Stomach (tissue), 9 donors: ENCODE measurements around the gene PCDHB3. TPM values are rescaled to one million over a fixed set of nuclear protein-coding genes. Genes with fewer than 3 reads are reported as not detected.
"Not testable (repeated sequence)": the region's sequence is repeated elsewhere in the genome, so short reads cannot be mapped to it uniquely, and the experiment has no call there.

Source experiments
- DNase-seq, 2 donors: peaks; one replicate each; pipeline versions ENCODE4 v3.0.0 to v3.0.0-alpha.2; 2013 to 2019
- H3K27ac ChIP-seq, 5 donors: fragments of 200-600 bp in 4 of 5; sonication (generic) in 4 of 5; one replicate each; pipeline ENCODE4 v1.5.1; 2013 to 2019; ENCODE audit warnings: mild to moderate bottlenecking in 1 of 5, moderate library complexity in 1 of 5
- H3K27me3 ChIP-seq, 3 donors: fragments of 200-600 bp; sonication (generic); one replicate each; pipeline ENCODE4 v1.5.1; 2017 to 2019; ENCODE audit warnings: mixed run types in 1 of 3
- H3K36me3 ChIP-seq, 4 donors: fragments of 200-600 bp; sonication (generic); 1 replicate in 3 of 4; 2 replicates in 1 of 4; pipeline ENCODE4 v1.5.1; 2016 to 2019
- H3K4me1 ChIP-seq, 4 donors: fragments of 200-600 bp; sonication (generic); one replicate each; pipeline ENCODE4 v1.5.1; 2016 to 2019
- H3K4me3 ChIP-seq, 4 donors: fragments of 200-600 bp; sonication (generic) in 3 of 4; one replicate each; pipeline ENCODE4 v1.5.1; 2016 to 2019; ENCODE audit warnings: mild to moderate bottlenecking in 1 of 4
- H3K9me3 ChIP-seq, 4 donors: fragments of 200-600 bp; sonication (generic); one replicate each; pipeline ENCODE4 v1.5.1; 2016 to 2019
- CTCF ChIP-seq, 7 experiments: fragments of 450-650 bp in 4 of 7; fragments of 200-600 bp in 3 of 7; sonication (generic) in 3 of 7; IDR thresholded peaks; one replicate each; pipeline ENCODE4 v1.5.1; 2016 to 2019; ENCODE audit warnings: antibody characterized with exemption in 7 of 7, control low read depth in 2 of 7, mild to moderate bottlenecking in 1 of 7
- EP300 ChIP-seq: sonication (generic); formaldehyde crosslinking; IDR thresholded peaks from one replicate; pipeline ENCODE4 v1.6.1; 2017; ENCODE audit warnings: antibody characterized with exemption
- POLR2A ChIP-seq, 4 donors: fragments of 450-650 bp; IDR thresholded peaks; one replicate each; pipeline ENCODE4 v1.6.1; 2016; ENCODE audit warnings: antibody characterized with exemption in 4 of 4, control low read depth in 2 of 4, mild to moderate bottlenecking in 1 of 4, moderate library complexity in 1 of 4
- POLR2AphosphoS5 ChIP-seq, 3 donors: sonication (generic); formaldehyde crosslinking; IDR thresholded peaks; one replicate each; pipeline ENCODE4 v1.6.1; 2016; ENCODE audit warnings: antibody characterized with exemption in 3 of 3
- WGBS, 5 donors: extraction: QIAGEN DNeasy Blood & Tissue Kit in 3 of 5; methylation state at CpG; one replicate each; pipeline versions ENCODE4 v1.1.5 to v1.1.7; 2013 to 2018; 5-methylcytosine and 5-hydroxymethylcytosine counted together
- intact Hi-C: fragments of 100-400 bp; cut with DNase I; formaldehyde crosslinking; loops from one replicate; pipeline ENCODE4 v1.15.1; 2023; ENCODE audit warnings: low total_unique reads
- polyA plus RNA-seq, 3 donors: library from polyadenylated mRNA; stranded (reverse); fragments of 200-250 nt; gene quantifications; one replicate each; pipeline ENCODE4 v1.2.3, GENCODE V29; 2013
- total RNA-seq, 5 donors: library from RNA; depleted of rRNA; stranded (reverse); fragments of >200 nt; gene quantifications; one replicate each; pipeline versions ENCODE4 v1.1.0 to v1.2.3, GENCODE V29; 2014 to 2016
- donor health status: healthy with polysubstance abuse.
- donor health status: Bipolar disorder and iron deficiency.
- donor health status: healthy.

Gene PCDHB3
- total and polyA plus RNA-seq, 8 donors, result 0.15 to 3.7 (median 0.38) TPM; not detected in 4

GRCh38 chr5:141119250-141119649 lies 19.0 kb downstream of the PCDHB3 start:
- H3K36me3 ChIP-seq, result no peaks in the 10 kb centered on the region
- peaks cover 0 to 21% (median 0%) of the 10 kb centered on the region in 3 donors for H3K27me3 ChIP-seq
- no peak for DNase-seq
- intact Hi-C loops, result no loop called here
- 25 to 40% (median 33%) methylated on average over 2 of the region's 2 CpGs for WGBS, 5 donors
- H3K4me3 ChIP-seq, result no peak overlapping the region
- H3K27ac ChIP-seq, result no peak overlapping the region
- TF ChIP-seq EP300, result no peak
- H3K9me3 ChIP-seq, result peaks cover 4 to 77% (median 39%) of the 10 kb centered on the region in 4 donors
- no peaks in the 10 kb centered on the region for H3K4me1 ChIP-seq

- Histone ChIP-seq H3K27me3 (peaks cover 0 to 21% (median 0%) of the 10 kb centered on the region in 3 donors), H3K9me3 (peaks cover 4 to 68% (median 31%) of the 10 kb centered on the region in 4 donors), H3K27ac (no peak within 1 kb of the TSS), H3K4me1 (no peaks in the 10 kb centered on the region), H3K36me3 (no peaks in the 10 kb centered on the region), H3K4me3 (peak within 1 kb of the TSS in 3 of 4 donors; percentile 2 to 12 (median 11))
- intact Hi-C loops, result no loop called here
- TF ChIP-seq EP300 (no peak), CTCF (IDR thresholded peaks at IDR 0.05) (no peak), POLR2AphosphoS5 (IDR thresholded peaks at IDR 0.05) (no peak), POLR2A (IDR thresholded peaks at IDR 0.05) (no peak)
- peak in 1 of 2 donors; percentile 41 for DNase-seq
- WGBS, 5 donors, result 18 to 27% (median 21%) methylated on average over 16 of the region's 16 CpGs
Measured at GRCh38 chr5:141121563-141121962, 21.3 kb downstream of the PCDHB3 start, which contains the start of gene PCDHB4. Gene PCDHB4, plus strand, starts transcription at chr5:141121818. Its CDS starts 181 bp downstream, at chr5:141121999.

GRCh38 chr5:141121985-141122384 lies 21.7 kb downstream of the PCDHB3 start:
- H3K27ac ChIP-seq, result no peak overlapping the region
- H3K4me3 ChIP-seq, result peak overlapping the region in 3 of 4 donors; percentile 2 to 12 (median 11)
- WGBS, 5 donors, result 38 to 54% (median 39%) methylated on average over 12 of the region's 12 CpGs
- H3K9me3 ChIP-seq, result peaks cover 4 to 68% (median 29%) of the 10 kb centered on the region in 4 donors
- no peaks in the 10 kb centered on the region for H3K4me1 ChIP-seq
- no peaks in the 10 kb centered on the region for H3K36me3 ChIP-seq
- DNase-seq, result no peak
- peaks cover 0 to 21% (median 0%) of the 10 kb centered on the region in 3 donors for H3K27me3 ChIP-seq
- no peak for TF ChIP-seq POLR2AphosphoS5 (IDR thresholded peaks at IDR 0.05)
- TF ChIP-seq POLR2A (IDR thresholded peaks at IDR 0.05), result no peak
- TF ChIP-seq CTCF (IDR thresholded peaks at IDR 0.05), result no peak
- no peak for TF ChIP-seq EP300
- intact Hi-C loops, result no loop called here

- H3K36me3 ChIP-seq, intact Hi-C loops, DNase-seq, H3K4me1 ChIP-seq, H3K27ac ChIP-seq: not testable (repeated sequence)
- peak overlapping the region in 1 of 4 donors; percentile 7 for H3K4me3 ChIP-seq
- H3K27me3 ChIP-seq, result peaks cover 0 to 21% (median 0%) of the 10 kb centered on the region in 3 donors
- 34 to 51% (median 39%) methylated on average over 7 to 58 of the region's 73 CpGs for WGBS, 5 donors
- H3K9me3 ChIP-seq, result peaks cover 4 to 69% (median 28%) of the 10 kb centered on the region in 4 donors
Measured at GRCh38 chr5:141123396-141124135, 23.3 kb downstream of the PCDHB3 start.

- no peak for TF ChIP-seq POLR2AphosphoS5 (IDR thresholded peaks at IDR 0.05)
- no peak for TF ChIP-seq CTCF (IDR thresholded peaks at IDR 0.05)
- no peak for TF ChIP-seq EP300
- TF ChIP-seq POLR2A (IDR thresholded peaks at IDR 0.05), result no peak
Measured at GRCh38 chr5:141127305-141127704, 27.0 kb downstream of the PCDHB3 start.

More at GRCh38 chr5:141127305-141127704, 27.0 kb downstream of the PCDHB3 start:
- 86 to 95% (median 90%) methylated on average over 1 of the region's 1 CpG for WGBS, 5 donors
- peaks cover 0 to 13% (median 0%) of the 10 kb centered on the region in 3 donors for H3K27me3 ChIP-seq
- intact Hi-C loops, result no loop called here
- no peak for DNase-seq
- H3K27ac ChIP-seq, result no peak overlapping the region
- H3K9me3 ChIP-seq, result peaks cover 0 to 57% (median 25%) of the 10 kb centered on the region in 4 donors
- no peaks in the 10 kb centered on the region for H3K36me3 ChIP-seq
- H3K4me3 ChIP-seq, result no peak overlapping the region
- no peaks in the 10 kb centered on the region for H3K4me1 ChIP-seq
